Activated T-cell treated with anti-CD3 and anti-CD28 coated beads, Interleukin-2, amount 50 U/mL, for 1 hour (primary cell): ENCODE results near the gene HESX1.
A peak's percentile ranks its signal among the peaks of the same experiment; 100 is the strongest.

Experiments used
- DNase-seq: peaks from one replicate; pipeline ENCODE4 v3.0.0-alpha.2; 2020

HESX1 gene

GRCh38 chr3:57165641-57166040 is 34.1 kb downstream of the HESX1 start:
- no peak for DNase-seq

GRCh38 chr3:57164657-57165573 is 34.9 kb downstream of the HESX1 start, which contains the start of gene IL17RD:
Gene IL17RD, minus strand, starts transcription at chr3:57165353. Its CDS starts 67 bp downstream, at chr3:57165286.
- peak; percentile 41 for DNase-seq

- DNase-seq = peak; percentile 24
These were observed 35.5 kb downstream of the HESX1 start for GRCh38 chr3:57164217-57164656.

GRCh38 chr3:57163751-57164150 is 36.0 kb downstream of the HESX1 start:
- no peak for DNase-seq

GRCh38 chr3:57161915-57162314 is 37.9 kb downstream of the HESX1 start:
- no peak for DNase-seq

- DNase-seq = no peak
These were observed 38.8 kb downstream of the HESX1 start for GRCh38 chr3:57160765-57161538.

GRCh38 chr3:57160076-57160764 is 39.6 kb downstream of the HESX1 start:
- DNase-seq = no peak

GRCh38 chr3:57158813-57159738 is 40.7 kb downstream of the HESX1 start:
- DNase-seq = no peak

- no peak for DNase-seq
These were observed 41.5 kb downstream of the HESX1 start for GRCh38 chr3:57158325-57158724.

- no peak for DNase-seq
These were observed 42.2 kb downstream of the HESX1 start for GRCh38 chr3:57157545-57157944.

GRCh38 chr3:57155310-57155643 is 44.5 kb downstream of the HESX1 start:
- no peak for DNase-seq

- DNase-seq = no peak
These were observed 45.1 kb downstream of the HESX1 start for GRCh38 chr3:57154470-57155309.

- no peak for DNase-seq
These were observed 47.3 kb downstream of the HESX1 start for GRCh38 chr3:57152151-57153143.

- no peak for DNase-seq
These were observed 48.0 kb downstream of the HESX1 start for GRCh38 chr3:57151749-57152148.

- no peak for DNase-seq
These were observed 48.7 kb downstream of the HESX1 start for GRCh38 chr3:57151021-57151449.

- no peak for DNase-seq
These were observed 49.6 kb downstream of the HESX1 start for GRCh38 chr3:57150113-57150581.
